Endodermal cell (in vitro differentiated cells): ENCODE data around the gene ACTN1. TPM values are rescaled to one million over a fixed set of nuclear protein-coding genes. Genes with fewer than 3 reads are reported as not detected.

ENCODE experiments used
- DNase-seq: peaks from one replicate; pipeline ENCODE4 v3.0.0-alpha.2; 2017
- H3K27ac ChIP-seq: 2 replicates; pipeline ENCODE4 v1.5.1; 2013; ENCODE audit warnings: mild to moderate bottlenecking, low read depth, low read length, moderate library complexity
- H3K27me3 ChIP-seq: 2 replicates; pipeline ENCODE4 v1.6.1; 2013; ENCODE audit warnings: mild to moderate bottlenecking, low read length, moderate library complexity; ENCODE audit not compliant: insufficient read depth, control insufficient read depth, poor library complexity, severe bottlenecking
- H3K36me3 ChIP-seq: 2 replicates; pipeline ENCODE4 v1.7.0; 2013; ENCODE audit warnings: mild to moderate bottlenecking, low read length, moderate library complexity; ENCODE audit not compliant: control insufficient read depth, insufficient read depth
- H3K4me1 ChIP-seq: one replicate; pipeline ENCODE4 v1.7.0; 2013; ENCODE audit warnings: low read length; ENCODE audit not compliant: control insufficient read depth, insufficient read depth
- H3K4me3 ChIP-seq: 2 replicates; pipeline ENCODE4 v1.5.1; 2013; ENCODE audit warnings: mild to moderate bottlenecking, low read length, moderate library complexity
- H3K9ac ChIP-seq: 2 replicates; pipeline ENCODE4 v1.6.1; 2013; ENCODE audit warnings: mild to moderate bottlenecking, low read length, moderate library complexity; ENCODE audit not compliant: poor library complexity, severe bottlenecking; ENCODE audit errors: extremely low read depth
- H3K9me3 ChIP-seq: 2 replicates; pipeline ENCODE4 v1.6.1; 2013; ENCODE audit warnings: mild to moderate bottlenecking, low read length, moderate library complexity; ENCODE audit not compliant: control insufficient read depth
- H3K27ac Mint-ChIP-seq: 2 replicates; pipeline ENCODE4 v1.8.0; 2020; ENCODE audit warnings: mixed read lengths
- H3K27me3 Mint-ChIP-seq: 2 replicates; pipeline ENCODE4 v1.8.0; 2021; ENCODE audit warnings: mild to moderate bottlenecking, mixed read lengths; ENCODE audit not compliant: insufficient read depth
- H3K36me3 Mint-ChIP-seq: 2 replicates; pipeline ENCODE4 v1.8.0; 2020; ENCODE audit warnings: low read depth, mixed read lengths
- H3K4me1 Mint-ChIP-seq: 2 replicates; pipeline ENCODE4 v1.8.0; 2020; ENCODE audit warnings: mixed read lengths
- H3K4me3 Mint-ChIP-seq: 2 replicates; pipeline ENCODE4 v1.8.0; 2020; ENCODE audit warnings: mild to moderate bottlenecking, moderate library complexity, mixed read lengths
- H3K9me3 Mint-ChIP-seq: 2 replicates; pipeline ENCODE4 v1.8.0; 2020; ENCODE audit warnings: mild to moderate bottlenecking, mixed read lengths
- WGBS, 2 experiments: methylation state at CpG; one replicate each; pipeline versions ENCODE4 v1.1.5 to v1.1.7; 2013; ENCODE audit warnings: missing lambda C conversion rate in 2 of 2, mixed read lengths in 1 of 2; ENCODE audit not compliant: insufficient coverage in 1 of 2, insufficient read length in 1 of 2; 5-methylcytosine and 5-hydroxymethylcytosine counted together
- total RNA-seq, 2 donors: library from RNA; stranded (reverse); fragmentation: NEBNext Ultra II Directional in 1 of 2; extraction: Animal tissue kit (Norgen Biotek cat#: 25700) in 1 of 2; gene quantifications; 2 replicates in 1 of 2; 3 replicates in 1 of 2; pipeline ENCODE4 v1.2.1, GENCODE V29; 2021
- TF ChIP-seq, protein P1 (sequence below): fragments of 200-600 bp; sonication (generic); conservative IDR thresholded peaks from 2 replicates; pipeline ENCODE4 v1.5.0; 2021; ENCODE audit warnings: antibody characterized with exemption, mild to moderate bottlenecking

The ACTN1 gene
- total RNA-seq, 2 donors from 2014 or later = 190 to 275 TPM

DNA sequence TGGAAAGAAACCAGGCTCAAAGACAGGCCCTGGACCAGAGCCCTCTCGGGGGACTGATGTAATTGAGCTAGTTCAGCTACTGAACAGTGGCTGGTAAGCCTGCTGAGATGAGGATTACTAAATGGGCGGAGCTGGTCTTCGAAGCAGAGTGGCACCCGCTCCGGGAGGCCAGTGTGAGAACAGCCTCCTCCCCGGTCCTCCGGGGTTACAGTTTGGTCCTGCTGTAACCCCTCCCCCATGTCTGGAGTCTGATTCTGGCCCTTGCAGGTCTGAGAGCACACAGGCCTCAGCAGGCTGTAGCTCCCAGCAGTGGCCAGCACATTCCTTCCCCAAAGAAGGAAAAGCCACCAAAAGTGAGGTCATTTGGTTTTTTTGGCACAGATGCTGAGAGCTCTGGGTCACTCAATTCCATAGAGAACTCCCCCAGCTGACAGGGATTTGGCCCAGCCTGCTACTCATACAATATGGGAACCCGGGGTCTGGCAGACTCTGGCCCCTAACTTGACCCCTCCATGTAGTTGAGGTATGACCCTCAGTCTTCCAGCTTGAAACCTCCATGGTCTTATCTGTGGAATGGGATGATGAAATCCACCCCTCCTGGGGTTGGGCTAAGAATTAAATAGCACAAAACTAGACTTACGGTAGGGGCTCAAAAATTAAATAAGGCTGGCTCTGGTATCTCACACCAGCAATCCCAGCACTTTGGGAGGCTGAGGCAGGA is 39.0 kb downstream of the ACTN1 start:
- DNase-seq = peak; percentile 87
- no peak overlapping the region for H3K9ac ChIP-seq
- H3K27ac Mint-ChIP-seq = peak overlapping the region; percentile 95

DNA sequence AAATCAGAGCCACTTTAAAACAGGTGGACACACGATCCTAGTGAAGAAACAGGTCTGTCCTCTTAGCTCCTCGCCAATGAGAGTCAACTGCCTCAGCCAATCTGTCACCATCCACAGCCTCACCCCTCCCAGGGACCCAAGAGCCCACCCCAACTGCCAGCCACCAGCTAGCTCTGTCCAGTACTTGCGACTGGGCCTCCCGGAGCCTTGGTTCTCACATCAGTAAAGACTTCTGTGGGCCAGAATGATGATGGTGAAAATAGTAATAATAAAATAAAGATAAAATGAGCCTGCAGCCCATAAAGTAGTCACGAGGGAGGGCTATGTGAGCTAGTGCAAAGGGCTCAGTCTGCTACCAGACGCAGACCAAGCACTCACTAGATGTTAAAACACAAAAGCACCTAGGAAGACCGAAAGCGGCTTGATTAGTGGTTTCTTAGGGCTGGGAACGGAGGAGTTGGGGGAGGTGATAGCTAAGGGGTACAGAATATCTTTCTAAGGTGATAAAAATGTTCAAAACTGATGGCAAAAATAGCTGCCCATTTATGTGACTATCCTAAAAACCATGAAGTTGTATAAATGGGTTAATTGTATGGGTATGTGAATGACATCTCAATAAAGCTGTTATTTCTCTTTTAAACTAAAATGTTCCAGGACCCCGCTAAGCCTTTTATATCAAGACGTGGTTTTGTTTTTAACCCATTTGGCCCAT is 39.8 kb downstream of the ACTN1 start:
- peak overlapping the region; percentile 30 for H3K4me3 Mint-ChIP-seq
- H3K36me3 Mint-ChIP-seq = peaks cover 2% of the 10 kb centered on the region
- DNase-seq = no peak
- 79 to 85% methylated on average over 7 to 11 of the region's 11 CpGs for WGBS, 2 experiments
- peak overlapping the region; percentile 16 for H3K4me3 ChIP-seq
- H3K27me3 ChIP-seq = no peaks in the 10 kb centered on the region
- H3K36me3 ChIP-seq = peaks cover 30% of the 10 kb centered on the region
- H3K27ac Mint-ChIP-seq = peak overlapping the region; percentile 95
- no peaks in the 10 kb centered on the region for H3K27me3 Mint-ChIP-seq
- H3K4me1 Mint-ChIP-seq = peaks cover 79% of the 10 kb centered on the region
- no peaks in the 10 kb centered on the region for H3K9me3 Mint-ChIP-seq
- H3K9ac ChIP-seq = no peak overlapping the region
- TF ChIP-seq, protein P1, sequence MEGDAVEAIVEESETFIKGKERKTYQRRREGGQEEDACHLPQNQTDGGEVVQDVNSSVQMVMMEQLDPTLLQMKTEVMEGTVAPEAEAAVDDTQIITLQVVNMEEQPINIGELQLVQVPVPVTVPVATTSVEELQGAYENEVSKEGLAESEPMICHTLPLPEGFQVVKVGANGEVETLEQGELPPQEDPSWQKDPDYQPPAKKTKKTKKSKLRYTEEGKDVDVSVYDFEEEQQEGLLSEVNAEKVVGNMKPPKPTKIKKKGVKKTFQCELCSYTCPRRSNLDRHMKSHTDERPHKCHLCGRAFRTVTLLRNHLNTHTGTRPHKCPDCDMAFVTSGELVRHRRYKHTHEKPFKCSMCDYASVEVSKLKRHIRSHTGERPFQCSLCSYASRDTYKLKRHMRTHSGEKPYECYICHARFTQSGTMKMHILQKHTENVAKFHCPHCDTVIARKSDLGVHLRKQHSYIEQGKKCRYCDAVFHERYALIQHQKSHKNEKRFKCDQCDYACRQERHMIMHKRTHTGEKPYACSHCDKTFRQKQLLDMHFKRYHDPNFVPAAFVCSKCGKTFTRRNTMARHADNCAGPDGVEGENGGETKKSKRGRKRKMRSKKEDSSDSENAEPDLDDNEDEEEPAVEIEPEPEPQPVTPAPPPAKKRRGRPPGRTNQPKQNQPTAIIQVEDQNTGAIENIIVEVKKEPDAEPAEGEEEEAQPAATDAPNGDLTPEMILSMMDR = no peak
- no peaks in the 10 kb centered on the region for H3K9me3 ChIP-seq
- H3K4me1 ChIP-seq = peaks cover 48% of the 10 kb centered on the region
- peak overlapping the region; percentile 13 for H3K27ac ChIP-seq

More for the DNA sequence above, 39.0 kb downstream of the ACTN1 start:
- Mint-ChIP-seq H3K27me3 (no peaks in the 10 kb centered on the region), H3K9me3 (no peaks in the 10 kb centered on the region), H3K4me1 (peaks cover 80% of the 10 kb centered on the region), H3K4me3 (peak overlapping the region; percentile 30), H3K36me3 (peaks cover 2% of the 10 kb centered on the region)
- Histone ChIP-seq H3K4me3 (no peak overlapping the region), H3K27me3 (no peaks in the 10 kb centered on the region), H3K4me1 (peaks cover 49% of the 10 kb centered on the region), H3K9me3 (no peaks in the 10 kb centered on the region), H3K36me3 (peaks cover 31% of the 10 kb centered on the region), H3K27ac (no peak overlapping the region)
- TF ChIP-seq, protein P1 = no peak
- 58 to 75% methylated on average over 8 to 9 of the region's 9 CpGs for WGBS, 2 experiments

GRCh38 chr14:68938271-68939150 is 40.6 kb downstream of the ACTN1 start:
- H3K4me3 Mint-ChIP-seq = peak overlapping the region; percentile 30
- H3K9ac ChIP-seq = no peak overlapping the region
- DNase-seq = peak; percentile 75
- peaks cover 37% of the 10 kb centered on the region for H3K36me3 ChIP-seq
- H3K9me3 ChIP-seq = no peaks in the 10 kb centered on the region
- peaks cover 73% of the 10 kb centered on the region for H3K4me1 Mint-ChIP-seq
- H3K36me3 Mint-ChIP-seq = peaks cover 4% of the 10 kb centered on the region
- H3K9me3 Mint-ChIP-seq = no peaks in the 10 kb centered on the region
- peak overlapping the region; percentile 16 for H3K4me3 ChIP-seq
- no peaks in the 10 kb centered on the region for H3K27me3 ChIP-seq
- TF ChIP-seq, protein P1 = no peak
- H3K27ac ChIP-seq = peak overlapping the region; percentile 13
- no peaks in the 10 kb centered on the region for H3K27me3 Mint-ChIP-seq
- peak overlapping the region; percentile 95 for H3K27ac Mint-ChIP-seq
- peaks cover 42% of the 10 kb centered on the region for H3K4me1 ChIP-seq
- WGBS, 2 experiments = 43 to 60% methylated on average over 1 to 3 of the region's 4 CpGs
